Renal cortical epithelial cell (primary cell): ENCODE data around the gene BANP. TPM values are rescaled to one million over a fixed set of nuclear protein-coding genes. Genes with fewer than 3 reads are reported as not detected.
"Not testable (repeated sequence)": the region's sequence is repeated elsewhere in the genome, so short reads cannot be mapped to it uniquely, and the experiment has no call there.

Source experiments
- DNase-seq: peaks from one replicate; pipeline ENCODE4 v3.0.0-alpha.2; 2011; ENCODE audit warnings: low read depth
- total RNA-seq: library from RNA; depleted of rRNA; stranded (reverse); fragments of >200 nt; gene quantifications from 2 replicates; pipeline ENCODE4 v1.2.3, GENCODE V29; 2014

The BANP gene
- total RNA-seq, 1 donor from 2014 or later: 27.9 TPM

DNA sequence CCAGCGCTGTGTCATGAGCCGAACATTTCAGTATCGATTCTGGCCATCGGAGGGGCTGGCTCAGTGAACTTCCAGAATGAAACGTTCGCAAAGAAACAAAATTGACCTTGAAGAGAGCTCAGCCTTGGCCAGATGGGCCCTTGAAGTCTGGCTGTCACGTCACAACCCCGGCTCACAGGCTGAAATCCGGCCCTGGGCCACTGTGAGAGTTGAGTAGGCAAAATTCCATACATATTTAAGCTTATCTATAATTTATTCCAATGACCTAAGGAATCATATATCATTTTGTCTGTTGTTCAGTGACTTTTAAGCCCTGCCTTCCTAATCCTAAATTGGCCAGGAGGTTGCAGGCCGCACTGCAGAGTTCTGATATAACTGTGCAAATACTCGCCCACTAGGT, 170.2 kb downstream of the BANP start:
- not testable (repeated sequence) for DNase-seq

DNA sequence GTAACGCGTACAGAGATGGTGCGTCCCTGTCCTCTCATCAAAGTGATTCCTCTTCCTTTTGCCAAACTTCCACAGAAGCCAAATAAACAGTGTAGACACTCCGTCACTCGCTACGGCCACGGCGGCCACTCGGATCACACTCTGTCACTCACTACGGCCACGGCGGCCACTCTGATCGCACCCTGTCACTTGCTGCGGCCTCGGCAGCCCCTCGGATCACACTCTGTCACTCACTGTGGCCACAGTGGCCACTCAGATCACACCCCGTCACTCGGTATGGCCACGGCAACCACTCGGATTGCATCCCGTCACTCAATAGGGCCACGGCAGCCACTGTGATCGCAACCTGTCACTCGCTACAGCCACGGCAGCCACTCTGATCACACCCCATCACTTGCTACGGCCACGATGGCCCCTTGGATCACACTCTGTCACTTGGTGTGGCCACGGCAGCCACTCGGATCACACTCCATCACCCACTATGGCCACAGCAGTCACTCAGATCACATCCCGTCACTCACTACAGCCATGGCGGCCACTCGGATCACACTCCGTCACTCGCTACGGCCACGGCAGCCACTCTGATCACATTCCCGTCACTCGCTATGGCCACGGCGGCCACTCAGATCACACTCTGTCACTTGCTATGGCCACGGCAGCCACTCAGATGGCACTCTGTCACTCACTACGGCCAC, 170.8 kb downstream of the BANP start:
- DNase-seq: no peak

Other genes with a start within 250 kb of the BANP start
- 29.2 and 29.9 TPM in 2 replicates for gene KLHDC4, start 185.4 kb upstream of the BANP start, total RNA-seq
- 16.1 and 20.9 TPM in 2 replicates for gene SLC7A5, start 81.9 kb upstream of the BANP start, total RNA-seq
- not detected in 2 replicates for gene CA5A, start 14.9 kb upstream of the BANP start, total RNA-seq